OCI-M2 (cell line): ENCODE measurements around the gene GORAB.

Experiments used
- DNase-seq: peaks from one replicate; lab custom pipeline; 2025; ENCODE audit not compliant: unreplicated experiment; lab: John Stamatoyannopoulos, UW

Gene GORAB

GRCh38 chr1:170531758-170532657 is at the start of gene GORAB:
Gene GORAB, plus strand, starts transcription at chr1:170532166. Its CDS starts 58 bp downstream, at chr1:170532224.
- peak; percentile 74 for DNase-seq

- no peak for DNase-seq
Measured at GRCh38 chr1:170483051-170483450, 48.9 kb upstream of the GORAB start.

GRCh38 chr1:170487503-170487902 is 44.5 kb upstream of the GORAB start:
- DNase-seq, result no peak

GRCh38 chr1:170491291-170491690 is 40.7 kb upstream of the GORAB start:
- no peak for DNase-seq

GRCh38 chr1:170494369-170494768 is 37.6 kb upstream of the GORAB start:
- no peak for DNase-seq

- no peak for DNase-seq
Measured at GRCh38 chr1:170495006-170495405, 37.0 kb upstream of the GORAB start.

- no peak for DNase-seq
Measured at GRCh38 chr1:170498876-170499275, 33.1 kb upstream of the GORAB start.

GRCh38 chr1:170503665-170504064 is 28.3 kb upstream of the GORAB start:
- DNase-seq, result no peak

- DNase-seq, result no peak
Measured at GRCh38 chr1:170510163-170510562, 21.8 kb upstream of the GORAB start.

- DNase-seq, result no peak
Measured at GRCh38 chr1:170511038-170511437, 20.9 kb upstream of the GORAB start.

GRCh38 chr1:170513138-170513537 is 18.8 kb upstream of the GORAB start:
- no peak for DNase-seq

GRCh38 chr1:170518185-170518834 is 13.7 kb upstream of the GORAB start:
- no peak for DNase-seq

- no peak for DNase-seq
Measured at GRCh38 chr1:170518965-170519364, 13.0 kb upstream of the GORAB start.

GRCh38 chr1:170520601-170521000 is 11.4 kb upstream of the GORAB start:
- no peak for DNase-seq

GRCh38 chr1:170521818-170522217 is 10.1 kb upstream of the GORAB start:
- DNase-seq, result no peak

- no peak for DNase-seq
Measured at GRCh38 chr1:170530972-170531757, 801 bp upstream of the GORAB start.

GRCh38 chr1:170533298-170533697 is 1.3 kb downstream of the GORAB start:
- DNase-seq, result no peak

- no peak for DNase-seq
Measured at GRCh38 chr1:170534626-170535147, 2.7 kb downstream of the GORAB start.

- no peak for DNase-seq
Measured at GRCh38 chr1:170535418-170535817, 3.5 kb downstream of the GORAB start.

- no peak for DNase-seq
Measured at GRCh38 chr1:170536924-170537551, 5.1 kb downstream of the GORAB start.
